NCI-H460 (cell line): Measurements from ENCODE around the gene EFNA1. TPM values are rescaled to one million over a fixed set of nuclear protein-coding genes. Genes with fewer than 3 reads are reported as not detected.

Experiments
- DNase-seq: peaks from one replicate; pipeline ENCODE4 v3.0.0-alpha.2; 2016; ENCODE audit warnings: low read depth; ENCODE audit errors: extremely low read depth
- total RNA-seq: library from RNA; depleted of rRNA; stranded (reverse); fragments of >200 nt; shearing (Covaris generic); gene quantifications from 2 replicates; pipeline ENCODE4 v1.2.3, GENCODE V29; 2014

The EFNA1 gene
- total RNA-seq, 1 experiment from 2014 or later = 18.1 TPM

GRCh38 chr1:155121249-155121648, 6.4 kb upstream of the EFNA1 start:
- DNase-seq = no peak

- DNase-seq = no peak
Measured at GRCh38 chr1:155122308-155122707, 5.4 kb upstream of the EFNA1 start.

- DNase-seq = no peak
Measured at GRCh38 chr1:155123801-155124200, 3.9 kb upstream of the EFNA1 start.

GRCh38 chr1:155124503-155125463, 2.9 kb upstream of the EFNA1 start:
- DNase-seq = peak; percentile 62

GRCh38 chr1:155125511-155125945, 2.1 kb upstream of the EFNA1 start:
- no peak for DNase-seq

GRCh38 chr1:155125946-155126555, 1.6 kb upstream of the EFNA1 start:
- no peak for DNase-seq

GRCh38 chr1:155126556-155127104, 1.0 kb upstream of the EFNA1 start:
- peak; percentile 81 for DNase-seq

- DNase-seq = no peak
Measured at GRCh38 chr1:155127967-155128754, 485 bp downstream of the EFNA1 start.

GRCh38 chr1:155128755-155129473, 1.2 kb downstream of the EFNA1 start:
- DNase-seq = no peak

- no peak for DNase-seq
Measured at GRCh38 chr1:155130272-155131006, 2.8 kb downstream of the EFNA1 start.

GRCh38 chr1:155131285-155131684, 3.6 kb downstream of the EFNA1 start:
- no peak for DNase-seq

GRCh38 chr1:155131856-155132255, 4.2 kb downstream of the EFNA1 start:
- no peak for DNase-seq

- DNase-seq = no peak
Measured at GRCh38 chr1:155133799-155134281, 6.2 kb downstream of the EFNA1 start.

- DNase-seq = no peak
Measured at GRCh38 chr1:155134322-155134721, 6.6 kb downstream of the EFNA1 start.

GRCh38 chr1:155134880-155135414, 7.3 kb downstream of the EFNA1 start:
- peak; percentile 89 for DNase-seq

- DNase-seq = peak; percentile 91
Measured at GRCh38 chr1:155135415-155136028, 7.8 kb downstream of the EFNA1 start, which contains the start of gene SLC50A1. TSS of gene SLC50A1 (plus strand) at chr1:155135852. CDS start at chr1:155135912, 60 bp downstream.

- no peak for DNase-seq
Measured at GRCh38 chr1:155136748-155137147, 9.1 kb downstream of the EFNA1 start.

- no peak for DNase-seq
Measured at GRCh38 chr1:155137154-155137949, 9.7 kb downstream of the EFNA1 start.
